MCF 10A (cell line): ENCODE results near the gene TXLNB. TPM values are rescaled to one million over a fixed set of nuclear protein-coding genes. Genes with fewer than 3 reads are reported as not detected.

Experiments used
- BruUV-seq: library from RNA; stranded (reverse); fragments of 400-500 nt; replicated peaks from 2 replicates; lab custom pipeline; 2021; lab: Mats Ljungman, UMichigan
- CTCF ChIA-PET: fragments of 300-600 bp; sonication (Branson Sonifier 250); formaldehyde crosslinking; extraction: SDS; loops from one replicate; lab custom pipeline; 2021; ENCODE audit warnings: antibody characterized with exemption, inconsistent platforms; lab: Yijun Ruan, JAX
- POLR2A ChIA-PET: fragments of 300-600, 350-650 bp; sonication (Branson Sonifier 250); formaldehyde crosslinking; extraction: SDS; loops from one replicate; lab custom pipeline; 2020; ENCODE audit warnings: antibody characterized with exemption, inconsistent platforms; lab: Yijun Ruan, JAX
- DNase-seq: peaks from one replicate; pipeline ENCODE4 v3.0.0-alpha.2; 2018; ENCODE audit not compliant: unreplicated experiment
- H3K27ac Mint-ChIP-seq: one replicate; pipeline ENCODE4 v1.8.0; 2022; ENCODE audit warnings: mild to moderate bottlenecking, low read depth, mixed read lengths; ENCODE audit not compliant: unreplicated experiment
- H3K27me3 Mint-ChIP-seq: one replicate; pipeline ENCODE4 v1.8.0; 2022; ENCODE audit warnings: mixed read lengths; ENCODE audit not compliant: insufficient read depth, unreplicated experiment
- H3K36me3 Mint-ChIP-seq: one replicate; pipeline ENCODE4 v1.8.0; 2022; ENCODE audit warnings: mild to moderate bottlenecking, moderate library complexity, mixed read lengths; ENCODE audit not compliant: insufficient read depth, unreplicated experiment
- H3K4me1 Mint-ChIP-seq: one replicate; pipeline ENCODE4 v1.8.0; 2022; ENCODE audit warnings: mixed read lengths; ENCODE audit not compliant: insufficient read depth, unreplicated experiment
- H3K4me3 Mint-ChIP-seq: one replicate; pipeline ENCODE4 v1.8.0; 2022; ENCODE audit warnings: mild to moderate bottlenecking, moderate library complexity, mixed read lengths; ENCODE audit not compliant: unreplicated experiment
- H3K9me3 Mint-ChIP-seq: one replicate; pipeline ENCODE4 v1.8.0; 2022; ENCODE audit warnings: mixed read lengths; ENCODE audit not compliant: unreplicated experiment
- intact Hi-C: fragments of 100-400 bp; cut with micrococcal nuclease; formaldehyde crosslinking; loops from 2 replicates; pipeline ENCODE4 v1.14.1; 2022
- total RNA-seq: library from RNA; stranded (reverse); gene quantifications from 2 replicates; pipeline ENCODE4 v1.2.3, GENCODE V29; 2022
- TF ChIP-seq, protein P1 (sequence below): fragments of 200-600 bp; IDR thresholded peaks from one replicate; pipeline ENCODE4 v1.8.0; 2022; ENCODE audit warnings: antibody characterized with exemption, mild to moderate bottlenecking; ENCODE audit not compliant: unreplicated experiment

TXLNB gene
- total RNA-seq, 1 experiment from 2014 or later: not detected

- Mint-ChIP-seq H3K27ac (no peak overlapping the region), H3K4me1 (no peaks in the 10 kb centered on the region), H3K4me3 (no peak overlapping the region), H3K36me3 (no peaks in the 10 kb centered on the region), H3K9me3 (no peaks in the 10 kb centered on the region), H3K27me3 (no peaks in the 10 kb centered on the region)
- BruUV-seq: no TSS peak
- ChIA-PET POLR2A (interaction anchor here (0.5 kb wide), 1 partner anchor 165 kb away, joined by 4 read pairs; no protein-coding TSS in a partner anchor), CTCF (no interaction called here)
- TF ChIP-seq, protein P1, sequence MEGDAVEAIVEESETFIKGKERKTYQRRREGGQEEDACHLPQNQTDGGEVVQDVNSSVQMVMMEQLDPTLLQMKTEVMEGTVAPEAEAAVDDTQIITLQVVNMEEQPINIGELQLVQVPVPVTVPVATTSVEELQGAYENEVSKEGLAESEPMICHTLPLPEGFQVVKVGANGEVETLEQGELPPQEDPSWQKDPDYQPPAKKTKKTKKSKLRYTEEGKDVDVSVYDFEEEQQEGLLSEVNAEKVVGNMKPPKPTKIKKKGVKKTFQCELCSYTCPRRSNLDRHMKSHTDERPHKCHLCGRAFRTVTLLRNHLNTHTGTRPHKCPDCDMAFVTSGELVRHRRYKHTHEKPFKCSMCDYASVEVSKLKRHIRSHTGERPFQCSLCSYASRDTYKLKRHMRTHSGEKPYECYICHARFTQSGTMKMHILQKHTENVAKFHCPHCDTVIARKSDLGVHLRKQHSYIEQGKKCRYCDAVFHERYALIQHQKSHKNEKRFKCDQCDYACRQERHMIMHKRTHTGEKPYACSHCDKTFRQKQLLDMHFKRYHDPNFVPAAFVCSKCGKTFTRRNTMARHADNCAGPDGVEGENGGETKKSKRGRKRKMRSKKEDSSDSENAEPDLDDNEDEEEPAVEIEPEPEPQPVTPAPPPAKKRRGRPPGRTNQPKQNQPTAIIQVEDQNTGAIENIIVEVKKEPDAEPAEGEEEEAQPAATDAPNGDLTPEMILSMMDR: no peak
- no peak for DNase-seq
- intact Hi-C loops: no loop called here
These were observed 11.4 kb upstream of the TXLNB start for GRCh38 chr6:139303185-139303584.

DNA sequence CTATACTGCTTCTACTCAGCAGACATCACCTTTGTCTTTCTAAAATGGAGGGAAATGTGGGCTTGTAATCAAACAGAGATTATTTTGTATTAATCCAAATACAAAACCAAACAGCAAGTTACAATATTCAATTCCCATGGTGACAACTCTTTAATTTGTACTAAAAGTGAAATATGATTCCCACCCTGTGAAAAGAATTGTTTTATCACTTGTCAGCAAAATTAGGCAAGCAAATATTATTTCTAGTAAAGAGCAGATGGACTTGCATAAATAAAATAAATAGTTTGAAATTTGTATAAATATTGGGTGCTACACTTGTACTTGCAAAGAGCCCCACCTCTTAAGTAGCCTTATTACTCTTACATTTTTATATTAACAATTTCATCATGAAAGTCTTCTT lies 6.1 kb upstream of the TXLNB start:
- Mint-ChIP-seq H3K9me3 (no peaks in the 10 kb centered on the region), H3K4me3 (no peak overlapping the region), H3K36me3 (no peaks in the 10 kb centered on the region), H3K27me3 (no peaks in the 10 kb centered on the region), H3K27ac (no peak overlapping the region), H3K4me1 (no peaks in the 10 kb centered on the region)
- BruUV-seq: no TSS peak
- POLR2A ChIA-PET: no interaction called here
- no peak for DNase-seq
- intact Hi-C loops: no loop called here
- TF ChIP-seq, protein P1: no peak
- CTCF ChIA-PET: no interaction called here

DNA sequence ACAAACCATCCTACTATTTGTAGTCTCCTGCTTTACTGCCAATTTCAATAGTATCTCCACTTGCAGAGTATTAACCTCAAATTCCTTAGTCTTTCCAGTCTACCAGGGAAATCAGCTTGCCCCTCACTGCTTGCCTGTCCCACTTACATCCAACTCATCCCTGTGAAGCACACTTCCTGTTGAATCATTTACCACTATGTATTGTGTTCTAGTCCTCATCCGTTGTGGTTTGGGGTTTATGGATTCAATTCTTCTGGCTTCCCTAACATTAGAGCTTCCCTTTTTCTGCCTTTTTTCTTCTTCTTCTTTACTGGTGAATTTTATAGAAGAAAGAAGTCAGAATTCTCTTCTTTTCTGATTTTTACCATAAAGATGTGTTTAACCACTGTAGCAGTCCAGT lies 5.1 kb upstream of the TXLNB start:
- TF ChIP-seq, protein P1: no peak
- ChIA-PET CTCF (no interaction called here), POLR2A (interaction anchor here (0.8 kb wide), 1 partner anchor 23 kb away, joined by 3 read pairs; no protein-coding TSS in a partner anchor)
- peaks cover 3% of the 10 kb centered on the region for H3K4me1 Mint-ChIP-seq
- H3K27ac Mint-ChIP-seq: no peak overlapping the region
- BruUV-seq: no TSS peak
- intact Hi-C loops: no loop called here
- no peak overlapping the region for H3K4me3 Mint-ChIP-seq
- no peak for DNase-seq
- H3K9me3 Mint-ChIP-seq: no peaks in the 10 kb centered on the region
- H3K36me3 Mint-ChIP-seq: no peaks in the 10 kb centered on the region
- H3K27me3 Mint-ChIP-seq: no peaks in the 10 kb centered on the region

- intact Hi-C loops: no loop called here
These were observed 4.1 kb upstream of the TXLNB start for GRCh38 chr6:139295901-139296300.

More at GRCh38 chr6:139295901-139296300, 4.1 kb upstream of the TXLNB start:
- Mint-ChIP-seq H3K4me3 (no peak overlapping the region), H3K27ac (no peak overlapping the region), H3K36me3 (no peaks in the 10 kb centered on the region), H3K4me1 (peaks cover 11% of the 10 kb centered on the region), H3K9me3 (no peaks in the 10 kb centered on the region), H3K27me3 (no peaks in the 10 kb centered on the region)
- TF ChIP-seq, protein P1: no peak
- BruUV-seq: no TSS peak
- ChIA-PET POLR2A (no interaction called here), CTCF (no interaction called here)
- no peak for DNase-seq
